ENCODE data around the gene TEAD4. TPM values are rescaled to one million over a fixed set of nuclear protein-coding genes. Genes with fewer than 3 reads are reported as not detected.

TEAD4 gene
- total RNA-seq, 1 donor from 2014 or later, result 8.8 TPM

GRCh38 chr12:2980630-2981029 is 21.4 kb downstream of the TEAD4 start:
- no peak overlapping the region for H3K27ac Mint-ChIP-seq
- no peaks in the 10 kb centered on the region for H3K9me3 Mint-ChIP-seq
- H3K36me3 Mint-ChIP-seq, result peaks cover 6% of the 10 kb centered on the region
- Histone ChIP-seq H3F3A (ENCODE audit: low read depth) (no peaks in the 10 kb centered on the region), H3K79me2 (ENCODE audit: low read depth) (peaks cover 4% of the 10 kb centered on the region), H3K9ac (no peak overlapping the region), H4K20me1 (ENCODE audit: low read depth) (no peaks in the 10 kb centered on the region), H2AFZ (replicated peaks) (no peak overlapping the region), H3K36me3 (no peaks in the 10 kb centered on the region), H3K4me2 (no peak overlapping the region), H3K27ac (no peak overlapping the region), H3K4me3 (no peak overlapping the region), H3K27me3 (no peaks in the 10 kb centered on the region), H3K4me1 (peaks cover 16% of the 10 kb centered on the region), H3K9me3 (ENCODE audit: low read depth) (no peaks in the 10 kb centered on the region)
- no peak for DNase-seq (ENCODE audit: low spot score)
- H3K4me3 Mint-ChIP-seq, result no peak overlapping the region
- peaks cover 3% of the 10 kb centered on the region for H3K27me3 Mint-ChIP-seq (ENCODE audit: insufficient read depth, low read depth)
- TF ChIP-seq CTCF (IDR thresholded peaks at IDR 0.05), result no peak
- no peak for TF ChIP-seq EZH2phosphoT487 (IDR thresholded peaks at IDR 0.05)
- no peak for TF ChIP-seq EZH2 (IDR thresholded peaks at IDR 0.05)
- H3K4me1 Mint-ChIP-seq, result no peaks in the 10 kb centered on the region

- Histone ChIP-seq H4K20me1 (ENCODE audit: low read depth) (no peaks in the 10 kb centered on the region), H3K4me1 (peaks cover 4% of the 10 kb centered on the region), H3K4me2 (no peak overlapping the region), H3K4me3 (no peak overlapping the region), H3K27me3 (no peaks in the 10 kb centered on the region), H3K79me2 (ENCODE audit: low read depth) (peaks cover 4% of the 10 kb centered on the region), H3K36me3 (no peaks in the 10 kb centered on the region), H3F3A (ENCODE audit: low read depth) (no peaks in the 10 kb centered on the region), H3K9me3 (ENCODE audit: low read depth) (no peaks in the 10 kb centered on the region), H3K27ac (no peak overlapping the region), H2AFZ (replicated peaks) (no peak overlapping the region), H3K9ac (no peak overlapping the region)
- H3K36me3 Mint-ChIP-seq, result peaks cover 11% of the 10 kb centered on the region
- TF ChIP-seq EZH2 (IDR thresholded peaks at IDR 0.05) (no peak), EZH2phosphoT487 (IDR thresholded peaks at IDR 0.05) (no peak), CTCF (IDR thresholded peaks at IDR 0.05) (no peak)
- peaks cover 3% of the 10 kb centered on the region for H3K9me3 Mint-ChIP-seq
- H3K27me3 Mint-ChIP-seq (ENCODE audit: insufficient read depth, low read depth), result peaks cover 3% of the 10 kb centered on the region
- DNase-seq (ENCODE audit: low spot score), result no peak
- no peak overlapping the region for H3K27ac Mint-ChIP-seq
- no peak overlapping the region for H3K4me3 Mint-ChIP-seq
- H3K4me1 Mint-ChIP-seq, result no peaks in the 10 kb centered on the region
These were observed 23.2 kb downstream of the TEAD4 start for GRCh38 chr12:2982361-2982760.

DNA sequence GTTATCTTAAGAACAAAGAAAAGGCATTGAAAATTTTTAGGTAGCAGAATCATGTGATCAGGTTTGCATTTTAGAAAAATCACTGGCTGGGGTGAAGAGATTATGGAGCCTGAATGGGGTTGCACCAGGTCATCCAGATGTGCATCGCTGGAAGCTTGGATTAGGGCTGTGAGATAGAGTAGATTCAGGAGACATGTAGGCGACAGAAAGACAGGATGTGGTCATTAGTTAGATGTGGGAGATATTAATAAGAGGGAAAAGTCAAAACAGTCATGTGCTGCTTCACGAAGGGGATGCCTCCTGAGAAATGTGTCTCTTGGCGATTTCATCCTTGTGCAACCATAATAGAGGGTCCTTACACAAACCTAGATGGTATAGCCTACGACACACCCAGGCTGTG is 25.1 kb downstream of the TEAD4 start:
- Histone ChIP-seq H3F3A (ENCODE audit: low read depth) (no peaks in the 10 kb centered on the region), H3K4me3 (no peak overlapping the region), H3K9ac (no peak overlapping the region), H3K36me3 (no peaks in the 10 kb centered on the region), H3K27ac (no peak overlapping the region), H4K20me1 (ENCODE audit: low read depth) (no peaks in the 10 kb centered on the region), H3K4me1 (no peaks in the 10 kb centered on the region), H2AFZ (replicated peaks) (no peak overlapping the region), H3K4me2 (no peak overlapping the region), H3K27me3 (no peaks in the 10 kb centered on the region), H3K79me2 (ENCODE audit: low read depth) (no peaks in the 10 kb centered on the region), H3K9me3 (ENCODE audit: low read depth) (no peaks in the 10 kb centered on the region)
- TF ChIP-seq EZH2 (IDR thresholded peaks at IDR 0.05) (no peak), CTCF (IDR thresholded peaks at IDR 0.05) (no peak), EZH2phosphoT487 (IDR thresholded peaks at IDR 0.05) (no peak)
- H3K4me1 Mint-ChIP-seq, result no peaks in the 10 kb centered on the region
- peaks cover 5% of the 10 kb centered on the region for H3K9me3 Mint-ChIP-seq
- DNase-seq (ENCODE audit: low spot score), result no peak
- H3K36me3 Mint-ChIP-seq, result peaks cover 11% of the 10 kb centered on the region
- no peak overlapping the region for H3K4me3 Mint-ChIP-seq
- peaks cover 4% of the 10 kb centered on the region for H3K27me3 Mint-ChIP-seq (ENCODE audit: insufficient read depth, low read depth)
- no peak overlapping the region for H3K27ac Mint-ChIP-seq

Measured in neural progenitor cell (in vitro differentiated cells).